Neural cell (in vitro differentiated cells): Measurements from ENCODE around the gene GGT6. TPM values are rescaled to one million over a fixed set of nuclear protein-coding genes. Genes with fewer than 3 reads are reported as not detected.
"Not testable (repeated sequence)": the region's sequence is repeated elsewhere in the genome, so short reads cannot be mapped to it uniquely, and the experiment has no call there.

Source experiments
- H2AFZ ChIP-seq: fragments of 200-600, 300-800 bp; sonication (generic), shearing (Covaris generic); 2 replicates; pipeline ENCODE4 v1.6.0; 2014; ENCODE audit warnings: low read depth, mild to moderate bottlenecking, antibody characterized with exemption, low read length, moderate library complexity
- H3F3A ChIP-seq: fragments of 200-600 bp; shearing (Covaris generic); 2 replicates; pipeline ENCODE4 v1.6.1; 2016; ENCODE audit warnings: mild to moderate bottlenecking, moderate library complexity, mixed read lengths, antibody characterized with exemption, low read length; ENCODE audit not compliant: insufficient read depth, poor library complexity, severe bottlenecking
- H3K27ac ChIP-seq: fragments of 200-600, 300-800 bp; sonication (generic), shearing (Covaris generic); 2 replicates; pipeline ENCODE4 v1.5.1; 2014; ENCODE audit warnings: mild to moderate bottlenecking, low read length, moderate library complexity
- H3K27me3 ChIP-seq: fragments of 300-800, 200-600 bp; sonication (generic), shearing (Covaris generic); 2 replicates; pipeline ENCODE4 v1.6.0; 2014; ENCODE audit warnings: mild to moderate bottlenecking, low read depth, low read length, moderate library complexity; ENCODE audit not compliant: insufficient read depth
- H3K36me3 ChIP-seq: fragments of 300-800, 200-600 bp; sonication (generic), shearing (Covaris generic); 2 replicates; pipeline ENCODE4 v1.5.1; 2014; ENCODE audit warnings: mild to moderate bottlenecking, antibody characterized with exemption, low read length, moderate library complexity; ENCODE audit not compliant: insufficient read depth
- H3K4me2 ChIP-seq: fragments of 300-800, 200-600 bp; sonication (generic), shearing (Covaris generic); 2 replicates; pipeline ENCODE4 v1.6.0; 2014; ENCODE audit warnings: mild to moderate bottlenecking, low read length
- H3K4me3 ChIP-seq: fragments of 300-800, 200-600 bp; sonication (generic), shearing (Covaris generic); 2 replicates; pipeline ENCODE4 v1.5.1; 2014; ENCODE audit warnings: mild to moderate bottlenecking, low read length, moderate library complexity
- H3K79me2 ChIP-seq: fragments of 200-600 bp; shearing (Covaris generic); replicated peaks from 2 replicates; pipeline ENCODE4 v1.6.0; 2014; ENCODE audit warnings: mild to moderate bottlenecking, low read length, moderate library complexity; ENCODE audit not compliant: insufficient read depth
- H3K9ac ChIP-seq: fragments of 300-800, 200-600 bp; sonication (generic), shearing (Covaris generic); 2 replicates; pipeline ENCODE4 v1.6.1; 2016; ENCODE audit warnings: mild to moderate bottlenecking, low read length, mixed read lengths
- H3K9me2 ChIP-seq: fragments of 200-600 bp; shearing (Covaris generic); 2 replicates; pipeline ENCODE4 v1.6.1; 2016; ENCODE audit warnings: mild to moderate bottlenecking, low read length, mixed read lengths; ENCODE audit not compliant: insufficient read depth
- H3K9me3 ChIP-seq: fragments of 200-600, 300-800 bp; sonication (generic), shearing (Covaris generic); 2 replicates; pipeline ENCODE4 v1.6.1; 2016; ENCODE audit warnings: mild to moderate bottlenecking, mixed run types, low read length, moderate library complexity, mixed read lengths
- H4K20me1 ChIP-seq: fragments of 200-600 bp; shearing (Covaris generic); 2 replicates; pipeline ENCODE4 v1.6.1; 2016; ENCODE audit warnings: mild to moderate bottlenecking, mixed run types; ENCODE audit not compliant: insufficient read depth
- CTCF ChIP-seq: fragments of 450-650 bp; IDR thresholded peaks from 2 replicates; pipeline ENCODE4 v1.5.1; 2014; ENCODE audit warnings: antibody characterized with exemption, mild to moderate bottlenecking, moderate library complexity; ENCODE audit not compliant: poor library complexity, severe bottlenecking
- EP300 ChIP-seq: fragments of 450-650 bp; conservative IDR thresholded peaks from 2 replicates; pipeline ENCODE4 v1.6.1; 2014; ENCODE audit warnings: antibody characterized with exemption, mild to moderate bottlenecking, moderate library complexity; ENCODE audit not compliant: poor library complexity, severe bottlenecking
- EZH2 ChIP-seq: fragments of 200-600, 300-800 bp; shearing (Covaris generic), sonication (generic); IDR thresholded peaks from 2 replicates; pipeline ENCODE4 v1.6.1; 2014; ENCODE audit warnings: antibody characterized with exemption, low read length, borderline replicate concordance, mild to moderate bottlenecking; ENCODE audit not compliant: insufficient read depth, poor library complexity, severe bottlenecking
- MXI1 ChIP-seq: fragments of 450-650 bp; conservative IDR thresholded peaks from 2 replicates; pipeline ENCODE4 v1.6.1; 2014; ENCODE audit warnings: antibody characterized with exemption, mild to moderate bottlenecking; ENCODE audit not compliant: poor library complexity, severe bottlenecking
- POLR2AphosphoS5 ChIP-seq: IDR thresholded peaks from 2 replicates; pipeline ENCODE4 v1.6.1; 2012
- RAD21 ChIP-seq: fragments of 450-650 bp; conservative IDR thresholded peaks from 2 replicates; pipeline ENCODE4 v1.6.1; 2014; ENCODE audit warnings: antibody characterized with exemption, mild to moderate bottlenecking, moderate library complexity
- REST ChIP-seq: IDR thresholded peaks from 2 replicates; pipeline ENCODE4 v1.6.1; 2012; ENCODE audit warnings: borderline replicate concordance
- SMC3 ChIP-seq: fragments of 450-650 bp; conservative IDR thresholded peaks from 2 replicates; pipeline ENCODE4 v1.6.1; 2014; ENCODE audit warnings: antibody characterized with exemption, mild to moderate bottlenecking, moderate library complexity; ENCODE audit not compliant: poor library complexity
- TAF1 ChIP-seq: IDR thresholded peaks from 2 replicates; pipeline ENCODE4 v1.6.1; 2012; ENCODE audit warnings: low read depth
- polyA plus RNA-seq: library from polyadenylated mRNA; depleted of rRNA; stranded (reverse); fragments of >200 nt; gene quantifications from 2 replicates; pipeline ENCODE4 v1.2.3, GENCODE V29; 2014

GGT6 gene
- polyA plus RNA-seq, 1 donor from 2014 or later: not detected

- no peak overlapping the region for H3K4me3 ChIP-seq
- H3K27me3 ChIP-seq: no peaks in the 10 kb centered on the region
- no peak overlapping the region for H2AFZ ChIP-seq
- H3K4me2 ChIP-seq: no peak overlapping the region
- H3K79me2 ChIP-seq: no peaks in the 10 kb centered on the region
- no peak for TF ChIP-seq EP300
- TF ChIP-seq RAD21: no peak
- no peak for TF ChIP-seq REST
- TF ChIP-seq MXI1: no peak
- TF ChIP-seq POLR2AphosphoS5: no peak
- no peak for TF ChIP-seq CTCF
- no peak for TF ChIP-seq TAF1
- TF ChIP-seq EZH2: no peak
- TF ChIP-seq SMC3: no peak
- no peaks in the 10 kb centered on the region for H4K20me1 ChIP-seq
- H3F3A ChIP-seq: no peaks in the 10 kb centered on the region
- no peaks in the 10 kb centered on the region for H3K9me3 ChIP-seq
- no peak overlapping the region for H3K27ac ChIP-seq
- no peaks in the 10 kb centered on the region for H3K36me3 ChIP-seq
- H3K9me2 ChIP-seq: no peaks in the 10 kb centered on the region
- H3K9ac ChIP-seq: no peak overlapping the region
Measured at GRCh38 chr17:4607261-4607741, 46.9 kb upstream of the GGT6 start.

- no peaks in the 10 kb centered on the region for H3K79me2 ChIP-seq
- no peak overlapping the region for H3K27ac ChIP-seq
- H3K4me3 ChIP-seq: no peak overlapping the region
- no peak overlapping the region for H2AFZ ChIP-seq
- no peak for TF ChIP-seq TAF1
- TF ChIP-seq CTCF: no peak
- H3F3A ChIP-seq: no peaks in the 10 kb centered on the region
- H3K4me2 ChIP-seq: no peak overlapping the region
- H3K9me3 ChIP-seq: no peaks in the 10 kb centered on the region
- H3K36me3 ChIP-seq: no peaks in the 10 kb centered on the region
- no peak overlapping the region for H3K9ac ChIP-seq
- H3K27me3 ChIP-seq: no peaks in the 10 kb centered on the region
- no peaks in the 10 kb centered on the region for H3K9me2 ChIP-seq
- no peaks in the 10 kb centered on the region for H4K20me1 ChIP-seq
Measured at GRCh38 chr17:4605826-4606225, 45.4 kb upstream of the GGT6 start.

- not testable (repeated sequence) for H2AFZ ChIP-seq, H3K79me2 ChIP-seq, H3K9ac ChIP-seq, H3K27ac ChIP-seq, H3K27me3 ChIP-seq, H3K36me3 ChIP-seq, H3K4me3 ChIP-seq, H3K9me2 ChIP-seq, H3K9me3 ChIP-seq, H3K4me2 ChIP-seq, H3F3A ChIP-seq, H4K20me1 ChIP-seq
Measured at GRCh38 chr17:4604736-4605135, 44.4 kb upstream of the GGT6 start.
